SK-N-MC (cell line): ENCODE data around the gene SLC39A9.

ENCODE experiments used
- EZH2 ChIP-seq: fragments of 200-600 bp; sonication (generic); IDR thresholded peaks from one replicate; pipeline ENCODE4 v1.6.1; 2017; ENCODE audit warnings: antibody characterized with exemption
- FOXP2 ChIP-seq: optimal IDR thresholded peaks from 2 replicates; pipeline ENCODE3; 2011; ENCODE audit warnings: mild to moderate bottlenecking, moderate library complexity; ENCODE audit not compliant: insufficient read depth; ENCODE audit errors: extremely low read length, control extremely low read depth
- POLR2AphosphoS5 ChIP-seq: IDR thresholded peaks from 2 replicates; pipeline ENCODE4 v1.6.1; 2012; ENCODE audit warnings: mild to moderate bottlenecking, low read depth, low read length, borderline replicate concordance

- TF ChIP-seq EZH2 (no peak), POLR2AphosphoS5 (no peak), FOXP2 (no peak)
Observed at GRCh38 chr14:69491193-69491592, 92.7 kb downstream of the SLC39A9 start.
